Stomach smooth muscle (tissue), 2 donors: ENCODE results near the gene HBD.

Experiments
- H3K27ac ChIP-seq: one replicate; pipeline ENCODE4 v1.7.0; 2013; ENCODE audit warnings: mild to moderate bottlenecking, low read length, inconsistent platforms
- H3K27me3 ChIP-seq, 2 donors: one replicate each; pipeline ENCODE4 v1.7.0; 2013; ENCODE audit warnings: low read length in 2 of 2; ENCODE audit not compliant: insufficient read depth in 2 of 2, control insufficient read depth in 1 of 2
- H3K36me3 ChIP-seq, 2 donors: one replicate each; pipeline ENCODE4 v1.7.0; 2013; ENCODE audit warnings: low read length in 2 of 2; ENCODE audit not compliant: control insufficient read depth in 2 of 2, insufficient read depth in 2 of 2
- H3K4me1 ChIP-seq: one replicate; pipeline ENCODE4 v1.7.0; 2013; ENCODE audit warnings: low read length; ENCODE audit not compliant: control insufficient read depth, insufficient read depth
- H3K4me3 ChIP-seq, 2 donors: one replicate each; pipeline ENCODE4 v1.7.0; 2013; ENCODE audit warnings: low read length in 2 of 2
- H3K9ac ChIP-seq, 2 donors: one replicate each; pipeline ENCODE4 v1.7.0; 2013; ENCODE audit warnings: low read length in 2 of 2, mild to moderate bottlenecking in 1 of 2
- H3K9me3 ChIP-seq, 2 donors: one replicate each; pipeline ENCODE4 v1.7.0; 2013; ENCODE audit warnings: low read length in 2 of 2; ENCODE audit not compliant: control insufficient read depth in 2 of 2
- donor health status: healthy.
- donor health status: Pancreatic carcinoma.

HBD gene

GRCh38 chr11:5234381-5234834 lies at the start of gene HBD:
Gene HBD, minus strand, starts transcription at chr11:5234483. Its CDS starts 50 bp downstream, at chr11:5234433.
- Histone ChIP-seq H3K4me1 (no peaks in the 10 kb centered on the region), H3K4me3 (no peak within 1 kb of the TSS), H3K9me3 (no peaks in the 10 kb centered on the region), H3K27ac (no peak within 1 kb of the TSS), H3K36me3 (no peaks in the 10 kb centered on the region), H3K9ac (no peak within 1 kb of the TSS), H3K27me3 (no peaks in the 10 kb centered on the region)

GRCh38 chr11:5283882-5284281 lies 49.6 kb upstream of the HBD start:
- Histone ChIP-seq H3K4me1 (no peaks in the 10 kb centered on the region), H3K4me3 (no peak overlapping the region), H3K9ac (no peak overlapping the region), H3K27ac (no peak overlapping the region), H3K9me3 (no peaks in the 10 kb centered on the region), H3K27me3 (no peaks in the 10 kb centered on the region), H3K36me3 (no peaks in the 10 kb centered on the region)

GRCh38 chr11:5283086-5283485 lies 48.8 kb upstream of the HBD start:
- H3K36me3 ChIP-seq: no peaks in the 10 kb centered on the region
- no peak overlapping the region for H3K4me3 ChIP-seq
- H3K27ac ChIP-seq: no peak overlapping the region
- H3K4me1 ChIP-seq: no peaks in the 10 kb centered on the region
- H3K27me3 ChIP-seq: no peaks in the 10 kb centered on the region
- no peaks in the 10 kb centered on the region for H3K9me3 ChIP-seq
- H3K9ac ChIP-seq: no peak overlapping the region

GRCh38 chr11:5282628-5283027 lies 48.3 kb upstream of the HBD start:
- no peaks in the 10 kb centered on the region for H3K9me3 ChIP-seq
- H3K4me1 ChIP-seq: no peaks in the 10 kb centered on the region
- H3K27me3 ChIP-seq: no peaks in the 10 kb centered on the region
- no peak overlapping the region for H3K27ac ChIP-seq
- no peak overlapping the region for H3K4me3 ChIP-seq
- H3K9ac ChIP-seq: no peak overlapping the region
- no peaks in the 10 kb centered on the region for H3K36me3 ChIP-seq

GRCh38 chr11:5281596-5281995 lies 47.3 kb upstream of the HBD start:
- no peak overlapping the region for H3K27ac ChIP-seq
- no peaks in the 10 kb centered on the region for H3K36me3 ChIP-seq
- H3K9ac ChIP-seq: no peak overlapping the region
- H3K4me1 ChIP-seq: no peaks in the 10 kb centered on the region
- H3K9me3 ChIP-seq: no peaks in the 10 kb centered on the region
- H3K27me3 ChIP-seq: no peaks in the 10 kb centered on the region
- no peak overlapping the region for H3K4me3 ChIP-seq

GRCh38 chr11:5280582-5281102 lies 46.4 kb upstream of the HBD start:
- no peaks in the 10 kb centered on the region for H3K36me3 ChIP-seq
- no peak overlapping the region for H3K9ac ChIP-seq
- H3K4me1 ChIP-seq: no peaks in the 10 kb centered on the region
- H3K27ac ChIP-seq: no peak overlapping the region
- no peak overlapping the region for H3K4me3 ChIP-seq
- H3K9me3 ChIP-seq: no peaks in the 10 kb centered on the region
- no peaks in the 10 kb centered on the region for H3K27me3 ChIP-seq

- Histone ChIP-seq H3K4me3 (no peak overlapping the region), H3K9me3 (no peaks in the 10 kb centered on the region), H3K27ac (no peak overlapping the region), H3K9ac (no peak overlapping the region), H3K4me1 (no peaks in the 10 kb centered on the region), H3K27me3 (no peaks in the 10 kb centered on the region), H3K36me3 (no peaks in the 10 kb centered on the region)
Observed at GRCh38 chr11:5279471-5280090, 45.3 kb upstream of the HBD start.

- Histone ChIP-seq H3K36me3 (no peaks in the 10 kb centered on the region), H3K9ac (no peak overlapping the region), H3K9me3 (no peaks in the 10 kb centered on the region), H3K4me3 (no peak overlapping the region), H3K27ac (no peak overlapping the region), H3K4me1 (no peaks in the 10 kb centered on the region), H3K27me3 (no peaks in the 10 kb centered on the region)
Observed at GRCh38 chr11:5277807-5278382, 43.6 kb upstream of the HBD start.

GRCh38 chr11:5276697-5277096 lies 42.4 kb upstream of the HBD start:
- Histone ChIP-seq H3K27me3 (no peaks in the 10 kb centered on the region), H3K36me3 (no peaks in the 10 kb centered on the region), H3K4me1 (no peaks in the 10 kb centered on the region)

GRCh38 chr11:5275369-5276110 lies 41.3 kb upstream of the HBD start:
- Histone ChIP-seq H3K9ac (no peak overlapping the region), H3K4me3 (no peak overlapping the region), H3K4me1 (no peaks in the 10 kb centered on the region), H3K27ac (no peak overlapping the region), H3K27me3 (no peaks in the 10 kb centered on the region), H3K36me3 (no peaks in the 10 kb centered on the region), H3K9me3 (no peaks in the 10 kb centered on the region)

More at GRCh38 chr11:5276697-5277096, 42.4 kb upstream of the HBD start:
- Histone ChIP-seq H3K9me3 (no peaks in the 10 kb centered on the region), H3K27ac (no peak overlapping the region), H3K4me3 (no peak overlapping the region), H3K9ac (no peak overlapping the region)

GRCh38 chr11:5274395-5274794 lies 40.1 kb upstream of the HBD start:
- Histone ChIP-seq H3K27ac (no peak overlapping the region), H3K4me1 (no peaks in the 10 kb centered on the region), H3K9me3 (no peaks in the 10 kb centered on the region), H3K36me3 (no peaks in the 10 kb centered on the region), H3K4me3 (no peak overlapping the region), H3K9ac (no peak overlapping the region), H3K27me3 (no peaks in the 10 kb centered on the region)
